Measurements from ENCODE around the gene EFNB1.

Gene EFNB1

GRCh38 chrX:68824152-68824433, 4.7 kb upstream of the EFNB1 start:
- no peak overlapping the region for H3K18ac ChIP-seq (ENCODE audit: low read length)
- H3K27me3 ChIP-seq (ENCODE audit: insufficient read depth, low read length, poor library complexity): no peaks in the 10 kb centered on the region
- H2BK15ac ChIP-seq (replicated peaks; ENCODE audit: low read depth): no peak overlapping the region
- H3K4me3 ChIP-seq (ENCODE audit: low read length): no peak overlapping the region
- no peaks in the 10 kb centered on the region for H3K36me3 ChIP-seq (ENCODE audit: control insufficient read depth, insufficient read depth, low read length)
- H3K23ac ChIP-seq (ENCODE audit: low read length): no peak overlapping the region
- no peaks in the 10 kb centered on the region for H3K79me2 ChIP-seq (ENCODE audit: control insufficient read depth, insufficient read depth, low read length)
- H3K9ac ChIP-seq (ENCODE audit: low read length): no peak overlapping the region
- no peak overlapping the region for H3K56ac ChIP-seq (ENCODE audit: low read length)
- H3K4me1 ChIP-seq (ENCODE audit: control insufficient read depth, low read depth, low read length): no peaks in the 10 kb centered on the region
- DNase-seq: no peak
- no peak overlapping the region for H3K4me2 ChIP-seq (ENCODE audit: low read length)
- H2BK120ac ChIP-seq (ENCODE audit: low read depth, low read length): no peak overlapping the region
- H3K79me1 ChIP-seq (ENCODE audit: low read length): no peaks in the 10 kb centered on the region
- H2BK5ac ChIP-seq (ENCODE audit: low read length): no peak overlapping the region
- no peak overlapping the region for H4K8ac ChIP-seq (ENCODE audit: low read depth, low read length)
- no peak overlapping the region for H3K27ac ChIP-seq (ENCODE audit: low read depth, low read length)
- no peak overlapping the region for H2AK5ac ChIP-seq (ENCODE audit: low read length)
- no peak overlapping the region for H4K5ac ChIP-seq (ENCODE audit: low read length)
- no peak overlapping the region for H3K4ac ChIP-seq (ENCODE audit: low read depth, low read length)

GRCh38 chrX:68824565-68825125, 4.2 kb upstream of the EFNB1 start:
- no peaks in the 10 kb centered on the region for H3K79me1 ChIP-seq (ENCODE audit: low read length)

GRCh38 chrX:68826113-68826980, 2.5 kb upstream of the EFNB1 start:
- H4K5ac ChIP-seq (ENCODE audit: low read length): no peak overlapping the region
- no CpG with 5 or more reads among the region's 10 CpGs for WGBS (ENCODE audit: extremely low coverage, insufficient coverage, low lambda C conversion rate)
- H3K36me3 ChIP-seq (ENCODE audit: control insufficient read depth, insufficient read depth, low read length): no peaks in the 10 kb centered on the region
- no peaks in the 10 kb centered on the region for H3K79me2 ChIP-seq (ENCODE audit: control insufficient read depth, insufficient read depth, low read length)
- no peak overlapping the region for H2BK120ac ChIP-seq (ENCODE audit: low read depth, low read length)
- no peak overlapping the region for H2BK5ac ChIP-seq (ENCODE audit: low read length)
- no peak overlapping the region for H3K4me2 ChIP-seq (ENCODE audit: low read length)
- no peak overlapping the region for H3K4me3 ChIP-seq (ENCODE audit: low read length)
- no peak overlapping the region for H3K56ac ChIP-seq (ENCODE audit: low read length)
- H4K8ac ChIP-seq (ENCODE audit: low read depth, low read length): no peak overlapping the region
- H3K9ac ChIP-seq (ENCODE audit: low read length): no peak overlapping the region
- H2BK15ac ChIP-seq (replicated peaks; ENCODE audit: low read depth): no peak overlapping the region
- no peak overlapping the region for H2AK5ac ChIP-seq (ENCODE audit: low read length)
- no peak overlapping the region for H3K18ac ChIP-seq (ENCODE audit: low read length)
- H3K4me1 ChIP-seq (ENCODE audit: control insufficient read depth, low read depth, low read length): no peaks in the 10 kb centered on the region
- no peaks in the 10 kb centered on the region for H3K79me1 ChIP-seq (ENCODE audit: low read length)
- H3K4ac ChIP-seq (ENCODE audit: low read depth, low read length): no peak overlapping the region
- H3K27me3 ChIP-seq (ENCODE audit: insufficient read depth, low read length, poor library complexity): peaks cover 8% of the 10 kb centered on the region
- no peak for DNase-seq
- H3K27ac ChIP-seq (ENCODE audit: low read depth, low read length): no peak overlapping the region
- H3K23ac ChIP-seq (ENCODE audit: low read length): no peak overlapping the region

More at GRCh38 chrX:68824565-68825125, 4.2 kb upstream of the EFNB1 start:
- Histone ChIP-seq H2BK15ac (replicated peaks; ENCODE audit: low read depth) (no peak overlapping the region), H3K4me2 (ENCODE audit: low read length) (no peak overlapping the region), H2BK120ac (ENCODE audit: low read depth, low read length) (no peak overlapping the region), H3K27ac (ENCODE audit: low read depth, low read length) (no peak overlapping the region), H3K4me3 (ENCODE audit: low read length) (no peak overlapping the region), H3K56ac (ENCODE audit: low read length) (no peak overlapping the region), H3K79me2 (ENCODE audit: control insufficient read depth, insufficient read depth, low read length) (no peaks in the 10 kb centered on the region), H3K9ac (ENCODE audit: low read length) (no peak overlapping the region), H3K36me3 (ENCODE audit: control insufficient read depth, insufficient read depth, low read length) (no peaks in the 10 kb centered on the region), H3K23ac (ENCODE audit: low read length) (no peak overlapping the region), H3K27me3 (ENCODE audit: insufficient read depth, low read length, poor library complexity) (no peaks in the 10 kb centered on the region), H4K8ac (ENCODE audit: low read depth, low read length) (no peak overlapping the region), H2AK5ac (ENCODE audit: low read length) (no peak overlapping the region), H3K4ac (ENCODE audit: low read depth, low read length) (no peak overlapping the region), H4K5ac (ENCODE audit: low read length) (no peak overlapping the region), H2BK5ac (ENCODE audit: low read length) (no peak overlapping the region), H3K18ac (ENCODE audit: low read length) (no peak overlapping the region), H3K4me1 (ENCODE audit: control insufficient read depth, low read depth, low read length) (no peaks in the 10 kb centered on the region)
- WGBS (ENCODE audit: extremely low coverage, insufficient coverage, low lambda C conversion rate): no CpG with 5 or more reads among the region's 5 CpGs
- DNase-seq: no peak

- H2BK15ac ChIP-seq (replicated peaks; ENCODE audit: low read depth): no peak overlapping the region
- H2BK5ac ChIP-seq (ENCODE audit: low read length): no peak overlapping the region
- no peak overlapping the region for H3K4me3 ChIP-seq (ENCODE audit: low read length)
- H2BK120ac ChIP-seq (ENCODE audit: low read depth, low read length): no peak overlapping the region
- H3K18ac ChIP-seq (ENCODE audit: low read length): no peak overlapping the region
- H3K56ac ChIP-seq (ENCODE audit: low read length): no peak overlapping the region
- DNase-seq: no peak
- no peak overlapping the region for H3K4me2 ChIP-seq (ENCODE audit: low read length)
- H3K79me2 ChIP-seq (ENCODE audit: control insufficient read depth, insufficient read depth, low read length): no peaks in the 10 kb centered on the region
- no peaks in the 10 kb centered on the region for H3K36me3 ChIP-seq (ENCODE audit: control insufficient read depth, insufficient read depth, low read length)
- H3K79me1 ChIP-seq (ENCODE audit: low read length): no peaks in the 10 kb centered on the region
- H4K8ac ChIP-seq (ENCODE audit: low read depth, low read length): no peak overlapping the region
- no peak overlapping the region for H3K27ac ChIP-seq (ENCODE audit: low read depth, low read length)
- no peak overlapping the region for H3K23ac ChIP-seq (ENCODE audit: low read length)
- H3K4me1 ChIP-seq (ENCODE audit: control insufficient read depth, low read depth, low read length): no peaks in the 10 kb centered on the region
- no peak overlapping the region for H3K4ac ChIP-seq (ENCODE audit: low read depth, low read length)
- peaks cover 8% of the 10 kb centered on the region for H3K27me3 ChIP-seq (ENCODE audit: insufficient read depth, low read length, poor library complexity)
- H4K5ac ChIP-seq (ENCODE audit: low read length): no peak overlapping the region
- H3K9ac ChIP-seq (ENCODE audit: low read length): no peak overlapping the region
- no peak overlapping the region for H2AK5ac ChIP-seq (ENCODE audit: low read length)
These were observed 1.6 kb upstream of the EFNB1 start for GRCh38 chrX:68827256-68827655.

GRCh38 chrX:68827848-68828624, 785 bp upstream of the EFNB1 start:
- WGBS (ENCODE audit: extremely low coverage, insufficient coverage, low lambda C conversion rate): no CpG with 5 or more reads among the region's 35 CpGs
- no peaks in the 10 kb centered on the region for H3K36me3 ChIP-seq (ENCODE audit: control insufficient read depth, insufficient read depth, low read length)
- H3K27ac ChIP-seq (ENCODE audit: low read depth, low read length): no peak overlapping the region
- H2BK15ac ChIP-seq (replicated peaks; ENCODE audit: low read depth): no peak overlapping the region
- H3K4me2 ChIP-seq (ENCODE audit: low read length): peak overlapping the region; percentile 87
- DNase-seq: peak; percentile 85
- no peaks in the 10 kb centered on the region for H3K79me2 ChIP-seq (ENCODE audit: control insufficient read depth, insufficient read depth, low read length)
- H3K23ac ChIP-seq (ENCODE audit: low read length): no peak overlapping the region
- H3K4ac ChIP-seq (ENCODE audit: low read depth, low read length): no peak overlapping the region
- no peak overlapping the region for H2AK5ac ChIP-seq (ENCODE audit: low read length)
- H2BK120ac ChIP-seq (ENCODE audit: low read depth, low read length): no peak overlapping the region
- peaks cover 8% of the 10 kb centered on the region for H3K27me3 ChIP-seq (ENCODE audit: insufficient read depth, low read length, poor library complexity)
- no peak overlapping the region for H3K4me3 ChIP-seq (ENCODE audit: low read length)
- H4K5ac ChIP-seq (ENCODE audit: low read length): no peak overlapping the region
- no peak overlapping the region for H3K18ac ChIP-seq (ENCODE audit: low read length)
- no peak overlapping the region for H2BK5ac ChIP-seq (ENCODE audit: low read length)
- peak overlapping the region; percentile 56 for H3K9ac ChIP-seq (ENCODE audit: low read length)
- H3K79me1 ChIP-seq (ENCODE audit: low read length): no peaks in the 10 kb centered on the region
- no peak overlapping the region for H4K8ac ChIP-seq (ENCODE audit: low read depth, low read length)
- H3K4me1 ChIP-seq (ENCODE audit: control insufficient read depth, low read depth, low read length): no peaks in the 10 kb centered on the region
- H3K56ac ChIP-seq (ENCODE audit: low read length): peak overlapping the region; percentile 73
